K562 (cell line): ENCODE data around the gene KRTAP12-2. TPM values are rescaled to one million over a fixed set of nuclear protein-coding genes. Genes with fewer than 3 reads are reported as not detected.

Experiments
- ATAC-seq: fragments of 200-7000 bp; cut with Tn5 transposase; 3 replicates; pipeline ENCODE4 v1.9.1; 2020; ENCODE audit warnings: moderate library complexity
- BruUV-seq: library from RNA; stranded (reverse); fragments of 400-500 nt; replicated peaks from 2 replicates; lab custom pipeline; 2021; lab: Mats Ljungman, UMichigan
- CTCF ChIA-PET: fragments of 300-600 bp; formaldehyde crosslinking; extraction: SDS; loops from one replicate; lab custom pipeline; 2021; ENCODE audit warnings: low intra/inter-chr PET ratio; lab: Yijun Ruan, JAX
- POLR2A ChIA-PET: fragments of 300-600, 350-650 bp; sonication (Branson Sonifier 250); formaldehyde crosslinking; extraction: SDS; loops from one replicate; lab custom pipeline; 2021; ENCODE audit warnings: antibody characterized with exemption, inconsistent platforms; lab: Yijun Ruan, JAX
- DNase-seq, 4 experiments: peaks; one replicate each; pipeline versions ENCODE4 v3.0.0 to v3.0.0-alpha.2; 2011 to 2018; ENCODE audit warnings: low spot score in 3 of 4, mixed read lengths in 3 of 4; ENCODE audit errors: extremely low read depth in 1 of 4
- FAIRE-seq: peaks from 2 replicates; lab custom pipeline; 2011; peaks lifted over from hg19 to GRCh38; lab: Jason Lieb, UNC
- H2AFZ ChIP-seq: 2 replicates; pipeline ENCODE4 v1.6.0; 2011; ENCODE audit warnings: low read depth, low read length, control low read depth, inconsistent platforms
- H3K27ac ChIP-seq: fragments of 200-600 bp; 3 replicates; pipeline ENCODE4 v1.8.0; 2011; ENCODE audit warnings: low read depth, mild to moderate bottlenecking, control low read depth, inconsistent platforms, low read length, moderate library complexity, mixed read lengths; ENCODE audit errors: extremely low read depth
- H3K27me3 ChIP-seq, 2 experiments: fragments of 300-600 bp in 1 of 2; 2 replicates in 1 of 2; 3 replicates in 1 of 2; pipeline versions ENCODE4 v1.6.0 to v1.8.0; 2011; ENCODE audit warnings: inconsistent platforms in 2 of 2, low read length in 2 of 2, mild to moderate bottlenecking in 1 of 2, mixed read lengths in 1 of 2, moderate library complexity in 1 of 2; ENCODE audit not compliant: control insufficient read depth in 2 of 2, insufficient read depth in 2 of 2
- H3K36me3 ChIP-seq: fragments of 300-600 bp; 3 replicates; pipeline ENCODE4 v1.8.0; 2011; ENCODE audit warnings: mild to moderate bottlenecking, low read length, inconsistent platforms; ENCODE audit not compliant: control insufficient read depth, insufficient read depth
- H3K4me1 ChIP-seq, 2 experiments: fragments of 200-600 bp in 1 of 2; replicated peaks in 1 of 2; 2 replicates in 1 of 2; 3 replicates in 1 of 2; pipeline versions ENCODE4 v1.5.1 to v1.8.0; 2011; ENCODE audit warnings: inconsistent platforms in 2 of 2, low read length in 2 of 2, mild to moderate bottlenecking in 1 of 2, mixed read lengths in 1 of 2, moderate library complexity in 1 of 2; ENCODE audit not compliant: control insufficient read depth in 2 of 2, insufficient read depth in 2 of 2
- H3K4me2 ChIP-seq: 2 replicates; pipeline ENCODE4 v1.6.1; 2011; ENCODE audit warnings: low read length, control low read depth, inconsistent platforms, mixed read lengths; ENCODE audit not compliant: insufficient read depth
- H3K4me3 ChIP-seq: fragments of 200-600 bp; sonication (generic), shearing (Covaris generic); 2 replicates; pipeline ENCODE4 v1.5.1; 2016; ENCODE audit warnings: control low read depth, inconsistent platforms
- H3K79me2 ChIP-seq: fragments of 200-600 bp; 3 replicates; pipeline ENCODE4 v1.8.0; 2011; ENCODE audit warnings: low read length, inconsistent platforms; ENCODE audit not compliant: control insufficient read depth, insufficient read depth
- H3K9ac ChIP-seq, 2 experiments: 2 replicates each; pipeline versions ENCODE4 v1.6.0 to v1.6.1; 2011; ENCODE audit warnings: low read depth in 2 of 2, low read length in 2 of 2, control low read depth in 1 of 2, inconsistent platforms in 1 of 2, mild to moderate bottlenecking in 1 of 2, mixed read lengths in 1 of 2; ENCODE audit not compliant: insufficient read depth in 1 of 2
- H3K9me1 ChIP-seq: one replicate; pipeline ENCODE4 v1.6.0; 2011; ENCODE audit warnings: inconsistent platforms, mild to moderate bottlenecking, low read length, moderate library complexity; ENCODE audit not compliant: control insufficient read depth, insufficient read depth
- H3K9me3 ChIP-seq: replicated peaks from 2 replicates; pipeline ENCODE4 v1.5.1; 2011; ENCODE audit warnings: low read depth, low read length, inconsistent platforms; ENCODE audit not compliant: control insufficient read depth, insufficient read depth
- H4K20me1 ChIP-seq: replicated peaks from 2 replicates; pipeline ENCODE4 v1.6.1; 2011; ENCODE audit warnings: low read length, inconsistent platforms, mixed read lengths; ENCODE audit not compliant: control insufficient read depth, insufficient read depth
- BMI1 ChIP-seq: fragments of 150-350 bp; IDR thresholded peaks from 2 replicates; pipeline ENCODE4 v1.6.1; 2014; ENCODE audit warnings: low read length
- CBX3 ChIP-seq, 2 experiments: IDR thresholded peaks; 1 replicate in 1 of 2; 2 replicates in 1 of 2; pipeline ENCODE4 v1.6.1; 2012; ENCODE audit warnings: inconsistent platforms in 2 of 2, low read length in 2 of 2, borderline replicate concordance in 1 of 2, control low read depth in 1 of 2
- HLTF ChIP-seq: fragments of 450-650 bp; IDR thresholded peaks from 2 replicates; pipeline ENCODE4 v1.6.1; 2016
- MECOM ChIP-seq: fragments of 250-450 bp; sonication (Bioruptor Pico); IDR thresholded peaks from 2 replicates; pipeline ENCODE4 v1.8.0; 2022; ENCODE audit warnings: inconsistent platforms
- POLR2H ChIP-seq: IDR thresholded peaks from 2 replicates; pipeline ENCODE4 v1.6.1; 2016; ENCODE audit warnings: missing genetic modification characterization, low read depth, mild to moderate bottlenecking, control low read depth, missing compliant biosample characterization, moderate library complexity
- PTRF ChIP-seq: fragments of 450-650 bp; IDR thresholded peaks from 2 replicates; pipeline ENCODE4 v1.6.1; 2016; ENCODE audit warnings: mild to moderate bottlenecking, missing genetic modification characterization, missing compliant biosample characterization
- TRIM24 ChIP-seq, 2 experiments: fragments of 450-650 bp; IDR thresholded peaks; 2 replicates each; pipeline ENCODE4 v1.6.1; 2016
- TRIM28 ChIP-seq: fragments of 450-650 bp; IDR thresholded peaks from 2 replicates; pipeline ENCODE4 v1.6.1; 2017
- ZEB2 ChIP-seq: fragments of 450-650 bp; IDR thresholded peaks from 2 replicates; pipeline ENCODE4 v1.6.1; 2016
- ZKSCAN8 ChIP-seq: fragments of 200-800 bp; sonication (Bioruptor generic); IDR thresholded peaks from 2 replicates; pipeline ENCODE4 v1.6.1; 2016; ENCODE audit warnings: missing genetic modification characterization, missing compliant biosample characterization
- ZMIZ1 ChIP-seq, 2 experiments: fragments of 150-350 bp in 1 of 2; IDR thresholded peaks; 2 replicates each; pipeline ENCODE4 v1.6.1; 2012 to 2016; ENCODE audit warnings: low read depth in 2 of 2, low read length in 2 of 2, mild to moderate bottlenecking in 1 of 2, moderate library complexity in 1 of 2
- ZNF280A ChIP-seq: fragments of 450-650 bp; IDR thresholded peaks from 2 replicates; pipeline ENCODE4 v1.6.1; 2018; ENCODE audit warnings: mild to moderate bottlenecking, low read depth; ENCODE audit not compliant: partially characterized antibody
- ZNF512 ChIP-seq: IDR thresholded peaks from 2 replicates; pipeline ENCODE4 v1.6.1; 2016; ENCODE audit warnings: missing genetic modification characterization, missing compliant biosample characterization
- ZNF583 ChIP-seq: fragments of 250-450 bp; sonication (Bioruptor Pico); IDR thresholded peaks from 2 replicates; pipeline ENCODE4 v1.4.0; 2020
- WGBS: fragments of 100-300 bp; shearing (Covaris generic); methylation state at CpG from one replicate; pipeline ENCODE4 v1.1.6; 2016; ENCODE audit warnings: low coverage, mixed read lengths; ENCODE audit not compliant: insufficient coverage; ENCODE audit errors: missing lambda C conversion rate; 5-methylcytosine and 5-hydroxymethylcytosine counted together
- in situ Hi-C: fragments of 300-500 bp; cut with MboI; formaldehyde crosslinking; loops from 4 replicates; pipeline ENCODE4 v1.15.0; 2018; ENCODE audit warnings: inconsistent platforms, mixed read lengths
- intact Hi-C: fragments of 100-400 bp; cut with micrococcal nuclease; formaldehyde crosslinking; loops from 2 replicates; pipeline ENCODE4 v1.14.2; 2022
- polyA plus RNA-seq, 8 experiments: library from polyadenylated mRNA; depleted of rRNA in 4 of 8; stranded (reverse) in 5 of 8; unstranded in 3 of 8; fragments of >200 nt; fragmentation: Nextera tagmentation in 2 of 8; fragmentation: Illumina TruSeq in 1 of 8; extraction: Ambion mirVana in 2 of 8; extraction: Trizol in 1 of 8; gene quantifications; 2 replicates each; pipeline versions ENCODE4 v1.2.1 to v1.2.3, GENCODE V29; 2011 to 2014; ENCODE audit warnings: inconsistent platforms in 1 of 8, missing spikeins in 1 of 8
- total RNA-seq, 7 experiments: library from RNA; depleted of rRNA in 6 of 7; stranded (reverse); fragments of >200 nt in 6 of 7; fragmentation: Illumina TruSeq in 2 of 7; extraction: Trizol in 2 of 7; gene quantifications; 2 replicates each; pipeline versions ENCODE4 v1.2.1 to v1.2.3, GENCODE V29; 2011 to 2021; ENCODE audit warnings: low replicate concordance in 1 of 7

Gene KRTAP12-2
- total and polyA plus RNA-seq, 9 of the 15 experiments (the other 6 are each of a cell fraction or from before 2014, with no cell fraction given) = not detected

GRCh38 chr21:44677881-44678280, 11.2 kb upstream of the KRTAP12-2 start (continued):
- no peak for TF ChIP-seq ZNF512 (tag)
- TF ChIP-seq POLR2H (tag) = no peak
- no peak for TF ChIP-seq PTRF (tag)
- no peak for TF ChIP-seq BMI1
- no peak for TF ChIP-seq ZMIZ1 (IDR thresholded peaks at IDR 0.05; ENCODE audit: low read depth in 2 of 2, low read length in 2 of 2)

GRCh38 chr21:44671911-44672310, 5.2 kb upstream of the KRTAP12-2 start:
- no TSS peak for BruUV-seq
- peaks cover 4% of the 10 kb centered on the region for H3K9me3 ChIP-seq
- no peaks in the 10 kb centered on the region for H3K4me1 ChIP-seq
- ChIA-PET POLR2A (interaction anchor here (0.6 kb wide), 1 partner anchor 150 kb away, joined by 3 read pairs; no protein-coding TSS in a partner anchor), CTCF (no interaction called here)
- H3K9me1 ChIP-seq = no peaks in the 10 kb centered on the region
- peaks cover 4 to 5% of the 10 kb centered on the region in 2 experiments; a peak in 4 of 5 replicates for H3K27me3 ChIP-seq
- no peak overlapping the region for H3K9ac ChIP-seq
- intact Hi-C loops (no loop called here), in situ Hi-C loops (no loop called here)
- H3K4me3 ChIP-seq = no peak overlapping the region
- ATAC-seq (no peak), FAIRE-seq (no peak), DNase-seq (no peak)
- H3K36me3 ChIP-seq = no peaks in the 10 kb centered on the region
- H4K20me1 ChIP-seq = no peaks in the 10 kb centered on the region
- 0% methylated on average over 1 of the region's 1 CpG for WGBS
- no peak overlapping the region for H2AFZ ChIP-seq
- no peak overlapping the region for H3K4me2 ChIP-seq
- H3K79me2 ChIP-seq = no peaks in the 10 kb centered on the region
- H3K27ac ChIP-seq = no peak overlapping the region
- TF ChIP-seq TRIM24 (IDR thresholded peaks at IDR 0.05) = 0 out of 4 replicates have a peak, but pooled peaks of 1 of the 2 experiments have one; percentile 23
- peak; percentile 36; the same call in 1 of the 2 replicates for TF ChIP-seq ZEB2
- 0 out of 2 replicates have a peak, but pooled peaks have one; percentile 45 for TF ChIP-seq HLTF
- 0 out of 3 replicates have a peak, but pooled peaks of 1 of the 2 experiments have one; percentile 32 for TF ChIP-seq CBX3 (IDR thresholded peaks at IDR 0.05; ENCODE audit: borderline replicate concordance in 1 of 2, low read length in 2 of 2)
- TF ChIP-seq MECOM = no peak
- TF ChIP-seq ZKSCAN8 (CRISPR knock-in tag) = no peak
- TF ChIP-seq ZNF583 (CRISPR knock-in tag) = peak; percentile 95; the same call in 1 of the 2 replicates
- TF ChIP-seq TRIM28 = peak; percentile 86
- peak; percentile 63 for TF ChIP-seq ZNF280A
